ENCODE measurements around the gene LACC1. TPM values are rescaled to one million over a fixed set of nuclear protein-coding genes. Genes with fewer than 3 reads are reported as not detected.

LACC1 gene
- total and polyA plus RNA-seq, 2 of the 13 experiments (the other 11 are each of a cell fraction or from before 2014, with no cell fraction given): 0.92 to 1.7 TPM

DNA sequence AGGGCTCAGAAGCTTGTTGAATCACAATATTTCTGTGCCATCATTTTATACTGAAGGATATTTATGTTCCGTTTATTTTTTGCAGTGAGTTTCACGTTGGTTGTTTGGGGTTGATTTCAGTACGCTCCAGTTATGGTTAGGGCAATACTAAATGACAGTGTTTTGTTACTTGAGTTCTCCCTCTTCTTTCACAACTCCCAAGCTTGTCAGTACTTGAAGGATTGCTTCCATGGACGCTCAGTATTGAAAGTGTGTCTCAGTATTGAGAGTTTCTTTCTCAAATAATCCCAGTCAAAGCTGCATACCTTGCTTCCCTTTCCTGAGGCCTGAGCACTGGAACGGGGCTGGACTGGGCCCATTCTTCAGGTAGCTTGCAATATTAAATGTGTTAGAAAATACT lies 38.9 kb downstream of the LACC1 start:
- no peak for DNase-seq (ENCODE audit: low spot score)
- no TSS peak for BruUV-seq (replicated peaks)
- no peak for ATAC-seq
- ChIA-PET CTCF (ENCODE audit: low intra/inter-chr PET ratio, low total read pairs) (no interaction called here), POLR2A (no interaction called here)
- intact Hi-C loops (cut with micrococcal nuclease; ENCODE audit: unreplicated experiment) (no loop called here), in situ Hi-C loops (cut with HindIII; ENCODE audit: extremely low pct_ligation_motif_present, low pct_unique_long_range_greater_than_20kb) (loop anchor here (25.0 kb wide), 1 partner anchor 1044 kb away; no protein-coding TSS in a partner anchor)
- no peak overlapping the region for H3K4me3 ChIP-seq (replicated peaks in 1 of 3; ENCODE audit: insufficient read depth in 1 of 3, low read depth in 2 of 3, low read length in 3 of 3)
- no peak overlapping the region for H3K27ac ChIP-seq (ENCODE audit: extremely low read length, insufficient read depth, low read length)
- no peaks in the 10 kb centered on the region for H4K20me1 ChIP-seq (ENCODE audit: insufficient read depth, low read length)
- H3K36me3 ChIP-seq (replicated peaks in 1 of 2; ENCODE audit: control insufficient read depth in 1 of 2, insufficient read depth in 2 of 2, low read length in 2 of 2): no peaks in the 10 kb centered on the region
- TF ChIP-seq KDM4B (CRISPR knock-in tag; IDR thresholded peaks at IDR 0.05) (no peak), ZNF678 (CRISPR knock-in tag; IDR thresholded peaks at IDR 0.05) (no peak), DBP (CRISPR knock-in tag; IDR thresholded peaks at IDR 0.05; ENCODE audit: not compliant biosample characterization) (no peak), ZNF7 (CRISPR knock-in tag; IDR thresholded peaks at IDR 0.05) (no peak), RAD51 (IDR thresholded peaks at IDR 0.05; ENCODE audit: borderline replicate concordance) (no peak), RORA (CRISPR knock-in tag; IDR thresholded peaks at IDR 0.05) (no peak), ZNF432 (CRISPR knock-in tag; IDR thresholded peaks at IDR 0.05; ENCODE audit: borderline replicate concordance) (no peak), HNF4G (IDR thresholded peaks at IDR 0.05; ENCODE audit: borderline replicate concordance, low read depth, low read length) (no peak), HNF4G (CRISPR knock-in tag; IDR thresholded peaks at IDR 0.05; ENCODE audit: borderline replicate concordance, low read depth) (no peak), NFRKB (IDR thresholded peaks at IDR 0.05) (no peak), ZNF652 (CRISPR knock-in tag; IDR thresholded peaks at IDR 0.05; ENCODE audit: borderline replicate concordance, low read depth) (no peak), ZNF326 (CRISPR knock-in tag; IDR thresholded peaks at IDR 0.05; ENCODE audit: borderline replicate concordance) (no peak), ZNF207 (IDR thresholded peaks at IDR 0.05; ENCODE audit: borderline replicate concordance) (no peak), ZNF572 (CRISPR knock-in tag; IDR thresholded peaks at IDR 0.05) (no peak), TBP (CRISPR knock-in tag; IDR thresholded peaks at IDR 0.05) (no peak), ZNF639 (CRISPR knock-in tag; conservative IDR thresholded peaks at IDR 0.05) (no peak), PTBP1 (IDR thresholded peaks at IDR 0.05; ENCODE audit: low read depth, low read length, poor library complexity, severe bottlenecking) (no peak), ZNF777 (CRISPR knock-in tag; IDR thresholded peaks at IDR 0.05) (no peak), MAFF (IDR thresholded peaks at IDR 0.05; ENCODE audit: low read depth, low read length) (no peak), ZNF713 (CRISPR knock-in tag; IDR thresholded peaks at IDR 0.05) (no peak)
- TF ChIP-seq, protein P1, sequence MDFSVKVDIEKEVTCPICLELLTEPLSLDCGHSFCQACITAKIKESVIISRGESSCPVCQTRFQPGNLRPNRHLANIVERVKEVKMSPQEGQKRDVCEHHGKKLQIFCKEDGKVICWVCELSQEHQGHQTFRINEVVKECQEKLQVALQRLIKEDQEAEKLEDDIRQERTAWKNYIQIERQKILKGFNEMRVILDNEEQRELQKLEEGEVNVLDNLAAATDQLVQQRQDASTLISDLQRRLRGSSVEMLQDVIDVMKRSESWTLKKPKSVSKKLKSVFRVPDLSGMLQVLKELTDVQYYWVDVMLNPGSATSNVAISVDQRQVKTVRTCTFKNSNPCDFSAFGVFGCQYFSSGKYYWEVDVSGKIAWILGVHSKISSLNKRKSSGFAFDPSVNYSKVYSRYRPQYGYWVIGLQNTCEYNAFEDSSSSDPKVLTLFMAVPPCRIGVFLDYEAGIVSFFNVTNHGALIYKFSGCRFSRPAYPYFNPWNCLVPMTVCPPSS (IDR thresholded peaks at IDR 0.05): no peak
- no peak overlapping the region for H3K4me2 ChIP-seq (ENCODE audit: low read depth, low read length)
- H3K27me3 ChIP-seq (ENCODE audit: control insufficient read depth in 1 of 2, insufficient read depth in 2 of 2, low read length in 2 of 2): no peaks in the 10 kb centered on the region
- H3K4me1 ChIP-seq (ENCODE audit: insufficient read depth, low read length): 0 out of 2 replicates have a peak, but pooled peaks cover 5% of the 10 kb centered on the region
- WGBS (ENCODE audit: low lambda C conversion rate): 13% methylated on average over 5 of the region's 5 CpGs
- peak overlapping the region; percentile 40 for H2AFZ ChIP-seq (ENCODE audit: low read length)
- H3K9ac ChIP-seq (ENCODE audit: insufficient read depth, low read depth, low read length): no peak overlapping the region
- H3K79me2 ChIP-seq (ENCODE audit: insufficient read depth, low read length): no peaks in the 10 kb centered on the region
- H3K9me3 ChIP-seq (ENCODE audit: low read length): no peaks in the 10 kb centered on the region
- no peak for FAIRE-seq

All from HepG2 (cell line).